ACC112 (cell line): Measurements from ENCODE around the gene MVK.

Source experiments
- H2AFZ ChIP-seq: fragments of 200-600 bp; sonication (generic); one replicate; pipeline ENCODE4 v1.6.0; 2017; ENCODE audit warnings: antibody characterized with exemption, low read length; ENCODE audit not compliant: unreplicated experiment
- H3K27ac ChIP-seq: fragments of 200-600 bp; sonication (generic); 2 replicates; pipeline ENCODE4 v1.5.1; 2014; ENCODE audit warnings: low read depth, mild to moderate bottlenecking, antibody characterized with exemption, low read length, moderate library complexity
- H3K27me3 ChIP-seq: fragments of 200-600 bp; sonication (generic); 2 replicates; pipeline ENCODE4 v1.6.1; 2014; ENCODE audit warnings: mild to moderate bottlenecking, antibody characterized with exemption, low read length, moderate library complexity, mixed read lengths; ENCODE audit not compliant: insufficient read depth
- H3K36me3 ChIP-seq: fragments of 200-600 bp; sonication (generic); 2 replicates; pipeline ENCODE4 v1.6.1; 2016; ENCODE audit warnings: mild to moderate bottlenecking, antibody characterized with exemption, low read length, moderate library complexity, mixed read lengths; ENCODE audit not compliant: insufficient read depth
- H3K4me1 ChIP-seq: fragments of 200-600 bp; sonication (generic); one replicate; pipeline ENCODE4 v1.6.1; 2016; ENCODE audit warnings: low read length, mixed read lengths; ENCODE audit not compliant: insufficient read depth, unreplicated experiment, control insufficient read depth
- H3K4me3 ChIP-seq: fragments of 200-600 bp; sonication (generic); 2 replicates; pipeline ENCODE4 v1.5.1; 2014; ENCODE audit warnings: mild to moderate bottlenecking, low read depth, low read length
- H3K79me2 ChIP-seq: fragments of 200-600 bp; sonication (generic); one replicate; pipeline ENCODE4 v1.6.0; 2016; ENCODE audit warnings: low read length; ENCODE audit not compliant: control insufficient read depth, unreplicated experiment, insufficient read depth

MVK gene

DNA sequence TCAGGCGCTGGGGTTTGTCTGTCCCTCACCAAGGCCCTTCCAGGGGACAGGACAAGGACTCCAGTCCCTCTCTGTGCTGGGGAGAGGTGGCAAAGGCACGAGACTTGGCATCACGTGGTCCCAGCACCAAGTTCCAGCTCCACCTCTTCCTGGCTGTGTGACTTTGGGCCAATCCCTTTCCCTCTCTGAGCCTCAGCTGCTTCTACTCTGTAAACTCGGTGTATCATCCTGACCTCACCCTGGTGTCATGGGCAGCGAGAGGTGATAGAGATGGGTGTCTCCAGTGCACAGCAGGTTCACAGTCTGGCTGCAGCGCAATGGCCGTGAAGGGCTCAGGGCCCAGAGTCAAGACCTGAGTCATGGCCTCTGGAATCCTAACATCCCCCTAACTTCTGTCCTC, 54.0 kb downstream of the MVK start:
- Histone ChIP-seq H3K27ac (no peak overlapping the region), H3K4me3 (no peak overlapping the region), H3K79me2 (no peaks in the 10 kb centered on the region), H2AFZ (no peak overlapping the region), H3K4me1 (no peaks in the 10 kb centered on the region), H3K27me3 (peaks cover 59% of the 10 kb centered on the region), H3K36me3 (no peaks in the 10 kb centered on the region)

DNA sequence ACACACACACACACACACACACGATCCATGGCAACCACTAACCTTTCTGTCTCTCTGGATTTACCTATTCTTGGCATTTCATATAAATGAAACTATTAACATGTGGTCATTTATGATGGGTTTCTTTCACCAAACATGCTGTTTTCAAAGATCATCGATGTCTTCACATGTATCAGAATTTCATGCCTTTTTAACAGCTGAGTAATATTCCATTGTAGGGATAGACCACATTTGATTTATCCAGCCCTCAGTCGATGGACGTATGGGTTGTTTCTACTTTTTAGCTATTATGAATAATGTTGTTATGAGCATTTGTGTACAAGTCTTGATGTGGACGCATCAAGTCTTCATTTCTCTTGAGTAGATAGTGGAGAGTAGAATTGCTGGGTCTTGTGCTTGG, 56.5 kb downstream of the MVK start:
- Histone ChIP-seq H3K27me3 (peaks cover 62% of the 10 kb centered on the region), H2AFZ (no peak overlapping the region)

DNA sequence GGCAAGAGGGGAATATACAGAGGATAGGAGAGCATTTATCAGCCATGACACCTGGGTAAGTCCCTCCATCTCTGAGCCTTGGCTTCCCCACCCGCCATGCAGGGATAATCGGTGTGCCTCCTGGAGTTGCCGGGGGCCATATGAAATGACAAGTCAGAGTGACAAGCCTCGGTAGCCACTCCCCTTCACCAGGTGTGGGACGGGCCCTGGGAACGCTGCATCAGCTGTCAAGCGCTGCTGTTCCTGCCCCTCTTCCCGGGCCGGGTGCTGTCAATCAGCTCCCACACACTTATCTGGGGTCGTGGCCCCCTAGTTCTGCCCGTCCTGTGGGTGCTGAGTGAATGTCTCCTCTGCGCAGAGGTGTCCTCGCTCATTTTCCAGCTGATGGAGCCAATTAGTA, 57.2 kb downstream of the MVK start:
- Histone ChIP-seq H3K27ac (no peak overlapping the region), H3K27me3 (peaks cover 61% of the 10 kb centered on the region), H2AFZ (no peak overlapping the region), H3K79me2 (no peaks in the 10 kb centered on the region), H3K4me1 (no peaks in the 10 kb centered on the region), H3K36me3 (no peaks in the 10 kb centered on the region), H3K4me3 (no peak overlapping the region)

More for the DNA sequence above, 56.5 kb downstream of the MVK start:
- H3K27ac ChIP-seq = no peak overlapping the region
- H3K4me3 ChIP-seq = no peak overlapping the region
- H3K4me1 ChIP-seq = no peaks in the 10 kb centered on the region
- H3K79me2 ChIP-seq = no peaks in the 10 kb centered on the region
- H3K36me3 ChIP-seq = no peaks in the 10 kb centered on the region

DNA sequence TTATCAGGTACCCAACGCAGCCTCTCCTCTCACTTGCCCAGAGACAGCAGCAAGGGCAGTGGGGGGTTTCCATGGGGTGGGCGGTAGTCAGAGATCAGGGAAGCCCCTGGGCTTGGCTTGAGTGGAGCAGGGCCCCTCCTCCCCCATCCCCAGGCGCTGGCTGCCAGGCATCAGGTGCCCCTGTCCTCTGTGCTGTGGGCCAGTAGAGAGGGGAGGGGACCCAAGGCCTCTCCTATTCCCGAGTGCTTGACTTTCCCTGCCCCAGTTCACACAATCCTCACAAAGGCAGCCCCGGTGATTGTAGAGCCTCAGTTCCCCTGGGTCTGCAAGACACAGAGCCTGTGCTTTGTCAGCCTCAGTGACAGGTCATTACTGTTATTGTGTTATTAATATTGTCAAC, 57.7 kb downstream of the MVK start:
- Histone ChIP-seq H3K27me3 (peaks cover 60% of the 10 kb centered on the region), H3K36me3 (no peaks in the 10 kb centered on the region), H3K4me3 (no peak overlapping the region), H3K27ac (no peak overlapping the region), H2AFZ (no peak overlapping the region), H3K4me1 (no peaks in the 10 kb centered on the region), H3K79me2 (no peaks in the 10 kb centered on the region)

DNA sequence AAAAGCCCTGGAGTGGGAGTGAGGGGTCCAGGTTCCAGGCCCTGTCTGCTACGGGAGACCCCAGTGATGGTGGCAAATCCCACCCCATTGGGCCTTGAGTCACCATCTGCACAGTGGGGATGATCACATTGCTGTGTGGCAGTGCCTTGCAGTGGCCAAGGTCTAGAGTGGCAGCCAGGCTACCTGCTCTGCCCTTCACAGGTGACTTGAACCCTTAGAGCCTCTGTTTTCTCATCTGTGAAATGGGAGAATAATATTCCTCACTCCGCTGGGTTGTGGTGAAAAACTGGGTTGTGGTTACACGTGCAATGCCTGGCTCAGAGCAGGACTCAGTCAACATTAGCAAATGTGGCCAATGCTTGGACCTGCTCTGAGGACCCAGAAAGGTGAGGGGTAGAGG, 58.2 kb downstream of the MVK start:
- Histone ChIP-seq H3K36me3 (no peaks in the 10 kb centered on the region), H2AFZ (no peak overlapping the region), H3K79me2 (no peaks in the 10 kb centered on the region), H3K27me3 (peaks cover 55% of the 10 kb centered on the region), H3K4me3 (no peak overlapping the region), H3K27ac (no peak overlapping the region), H3K4me1 (no peaks in the 10 kb centered on the region)

DNA sequence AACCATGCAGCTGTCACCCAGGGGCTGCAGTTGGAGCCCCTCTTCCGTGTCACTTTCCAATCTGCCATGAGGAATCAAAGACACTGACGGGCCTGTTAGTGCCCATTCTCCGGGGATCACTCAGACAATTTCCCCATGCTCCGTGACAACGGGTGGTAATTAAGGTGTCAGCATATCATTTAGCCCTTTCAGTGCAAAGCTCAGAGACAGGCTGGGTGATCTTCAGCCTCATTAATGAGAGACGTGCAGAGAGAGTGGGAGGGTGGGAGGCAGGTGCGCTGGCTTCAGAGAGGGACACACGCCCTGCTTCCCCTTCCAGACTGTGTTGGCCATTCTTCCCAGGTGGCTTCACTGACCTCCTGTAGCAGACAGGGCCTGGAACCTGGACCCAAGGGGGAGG, 58.7 kb downstream of the MVK start:
- no peaks in the 10 kb centered on the region for H3K79me2 ChIP-seq
- no peak overlapping the region for H2AFZ ChIP-seq
- H3K36me3 ChIP-seq = no peaks in the 10 kb centered on the region
- no peak overlapping the region for H3K4me3 ChIP-seq
- peaks cover 57% of the 10 kb centered on the region for H3K27me3 ChIP-seq
- no peaks in the 10 kb centered on the region for H3K4me1 ChIP-seq
- H3K27ac ChIP-seq = no peak overlapping the region

DNA sequence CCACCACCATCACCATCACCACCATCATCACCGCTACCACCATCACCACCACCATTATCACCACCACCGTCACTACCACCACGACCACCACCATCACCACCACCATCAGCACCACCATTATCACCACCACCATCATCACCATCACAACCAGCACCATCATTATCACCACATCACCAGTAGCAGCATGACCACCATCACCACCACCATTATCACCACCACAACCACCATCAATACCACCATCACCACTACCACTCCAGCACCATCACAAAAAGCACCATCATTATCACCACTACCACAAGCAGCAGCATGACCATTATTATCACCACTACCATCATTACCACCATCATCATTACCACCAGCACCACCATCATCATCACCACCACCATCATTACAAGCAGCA, 62.1 kb downstream of the MVK start:
- H2AFZ ChIP-seq = no peak overlapping the region
- no peaks in the 10 kb centered on the region for H3K79me2 ChIP-seq
- no peak overlapping the region for H3K4me3 ChIP-seq
- H3K27ac ChIP-seq = no peak overlapping the region
- no peaks in the 10 kb centered on the region for H3K36me3 ChIP-seq
- H3K27me3 ChIP-seq = peaks cover 46% of the 10 kb centered on the region
- H3K4me1 ChIP-seq = no peaks in the 10 kb centered on the region

DNA sequence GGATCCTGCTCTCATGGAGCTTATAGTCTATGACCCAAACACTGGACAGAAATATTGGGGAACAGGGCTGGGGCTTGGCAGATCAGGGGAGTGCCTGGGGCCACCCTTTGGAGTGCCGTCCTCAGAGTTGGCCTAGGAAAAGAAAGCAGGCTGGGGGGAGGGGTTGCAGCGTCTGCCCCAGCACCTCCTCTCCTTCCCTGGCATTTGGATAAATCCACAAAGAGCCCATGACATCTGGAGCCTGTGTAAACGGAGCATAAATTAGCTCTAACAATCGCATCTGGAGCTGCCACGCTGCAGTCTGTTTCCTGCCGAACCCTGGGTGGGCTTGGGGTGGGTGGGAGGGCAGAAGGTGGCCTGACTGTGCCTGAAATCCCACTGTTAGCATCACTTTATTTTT, 63.8 kb downstream of the MVK start:
- no peak overlapping the region for H3K4me3 ChIP-seq
- no peaks in the 10 kb centered on the region for H3K4me1 ChIP-seq
- no peaks in the 10 kb centered on the region for H3K79me2 ChIP-seq
- H3K27ac ChIP-seq = no peak overlapping the region
- peaks cover 30% of the 10 kb centered on the region for H3K27me3 ChIP-seq
- H3K36me3 ChIP-seq = no peaks in the 10 kb centered on the region
- H2AFZ ChIP-seq = no peak overlapping the region

DNA sequence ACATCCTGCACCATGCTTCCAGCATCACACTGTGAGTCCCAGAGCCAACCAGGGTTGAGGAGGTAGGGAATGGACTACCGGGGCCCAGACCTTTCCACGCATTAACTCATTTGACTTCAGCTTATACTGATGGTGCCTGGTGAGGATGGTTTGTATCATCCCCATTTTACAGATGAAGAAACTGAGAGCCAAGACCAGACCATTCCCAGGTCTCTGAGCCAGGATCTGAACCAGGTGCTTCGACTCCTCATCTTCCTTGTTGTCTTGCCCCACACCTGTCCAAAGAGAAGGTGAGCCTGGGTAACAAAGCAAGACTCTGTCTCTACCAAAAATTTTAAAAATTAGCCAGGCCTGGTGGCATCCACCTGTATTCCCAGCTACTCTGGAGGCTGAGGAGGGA, 64.4 kb downstream of the MVK start:
- Histone ChIP-seq H3K4me3 (no peak overlapping the region), H3K27me3 (peaks cover 25% of the 10 kb centered on the region), H2AFZ (no peak overlapping the region), H3K4me1 (no peaks in the 10 kb centered on the region), H3K27ac (no peak overlapping the region), H3K36me3 (no peaks in the 10 kb centered on the region), H3K79me2 (no peaks in the 10 kb centered on the region)

DNA sequence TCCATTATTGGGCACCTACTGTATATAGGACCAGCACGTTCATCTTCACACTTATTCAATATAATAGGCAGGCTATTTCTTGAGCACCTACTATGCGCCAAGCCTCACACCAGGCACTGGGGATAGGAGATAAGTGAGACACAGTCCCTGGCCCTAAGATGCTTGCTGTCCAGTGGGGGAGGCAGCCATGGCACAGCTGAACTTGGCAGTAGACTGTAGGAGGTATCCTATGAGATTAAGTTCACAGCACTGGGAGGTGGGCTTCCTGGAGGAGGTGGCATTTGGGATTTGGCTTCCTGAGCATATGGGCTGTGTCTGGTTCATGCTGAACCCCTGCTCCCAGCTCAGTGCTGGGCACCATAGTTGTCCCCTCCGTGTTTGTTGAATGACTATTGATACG, 65.1 kb downstream of the MVK start:
- H2AFZ ChIP-seq = no peak overlapping the region
- no peaks in the 10 kb centered on the region for H3K4me1 ChIP-seq
- H3K27me3 ChIP-seq = peaks cover 29% of the 10 kb centered on the region
- H3K4me3 ChIP-seq = no peak overlapping the region
- no peaks in the 10 kb centered on the region for H3K79me2 ChIP-seq
- no peak overlapping the region for H3K27ac ChIP-seq
- no peaks in the 10 kb centered on the region for H3K36me3 ChIP-seq

DNA sequence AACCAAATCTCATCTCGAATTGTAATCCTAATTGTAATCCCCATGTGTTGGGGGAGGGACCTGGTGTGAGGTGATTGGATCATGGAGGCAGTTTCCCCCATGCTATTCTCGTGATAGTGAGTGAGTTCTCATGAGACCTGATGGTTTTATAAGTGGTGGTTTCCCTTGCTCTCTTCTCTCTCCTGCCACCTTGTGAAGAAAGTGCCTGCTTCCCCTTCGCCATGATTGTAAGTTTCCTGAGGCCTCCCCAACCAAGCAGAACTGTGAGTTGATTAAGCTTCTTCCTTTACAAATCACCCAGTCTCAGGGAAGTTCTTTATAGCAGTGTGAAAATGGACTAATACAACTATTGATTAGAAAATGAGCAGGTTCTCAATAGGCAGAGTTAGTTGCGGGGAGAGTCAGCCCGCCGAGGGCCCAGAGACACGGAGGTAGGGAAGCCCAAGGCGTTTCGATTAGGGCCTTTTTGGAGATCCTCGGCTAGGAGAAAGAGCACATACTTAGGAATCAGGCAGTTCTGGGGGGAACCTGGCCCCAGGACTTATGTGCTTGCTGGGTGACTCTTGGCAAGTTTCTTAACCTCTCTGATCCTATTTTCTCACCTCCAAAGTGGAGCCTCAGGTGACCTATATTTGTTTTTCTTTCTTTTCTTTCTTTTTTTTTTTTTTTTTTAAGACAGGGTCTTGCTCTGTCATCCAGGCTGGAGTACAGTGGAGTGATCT, 65.7 kb downstream of the MVK start:
- H3K36me3 ChIP-seq = no peaks in the 10 kb centered on the region
- H2AFZ ChIP-seq = no peak overlapping the region
- H3K79me2 ChIP-seq = no peaks in the 10 kb centered on the region
- no peak overlapping the region for H3K4me3 ChIP-seq
- peaks cover 35% of the 10 kb centered on the region for H3K27me3 ChIP-seq
- H3K4me1 ChIP-seq = no peaks in the 10 kb centered on the region
- H3K27ac ChIP-seq = no peak overlapping the region
